B cell (primary cell): ENCODE results near the gene CHN1.

Experiments
- EZH2 ChIP-seq: IDR thresholded peaks from 2 replicates; pipeline ENCODE4 v1.6.1; 2012; ENCODE audit warnings: borderline replicate concordance, low read depth, mild to moderate bottlenecking, moderate library complexity, low read length; ENCODE audit not compliant: insufficient read depth, poor library complexity, severe bottlenecking
- TF ChIP-seq, protein P1 (sequence below): fragments of 200-600 bp; IDR thresholded peaks from one replicate; pipeline ENCODE4 v1.8.0; 2022; ENCODE audit warnings: antibody characterized with exemption, mild to moderate bottlenecking

DNA sequence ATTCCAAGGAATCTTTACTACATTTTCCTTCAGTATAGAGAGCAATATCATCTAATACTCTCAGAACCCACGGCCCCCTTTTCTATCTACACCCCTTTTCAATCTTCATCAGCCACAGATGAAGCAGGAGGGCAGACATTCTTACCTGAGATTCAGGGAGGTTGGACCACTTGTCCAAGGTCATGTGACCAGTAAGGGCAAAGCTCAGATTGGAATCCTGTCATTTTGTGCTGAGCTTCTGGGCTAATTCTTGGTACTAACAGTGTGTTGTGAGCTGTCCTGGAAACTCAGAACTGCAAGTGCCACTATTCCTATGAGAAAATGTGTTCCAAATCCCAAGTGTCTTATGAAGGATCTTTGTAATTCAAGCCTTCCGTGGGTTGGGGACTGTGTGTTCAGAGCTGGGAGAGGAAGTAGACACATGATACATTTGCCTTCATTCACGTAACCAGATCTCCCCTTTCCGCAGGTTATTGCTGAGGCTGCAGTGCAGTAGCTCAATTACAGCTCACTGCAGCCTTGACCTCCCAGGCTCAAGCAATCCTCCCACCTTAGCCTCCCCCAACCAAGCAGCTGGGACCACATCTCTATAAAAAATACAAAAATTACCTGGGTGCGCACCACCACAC, 244.2 kb downstream of the CHN1 start:
- TF ChIP-seq, protein P1, sequence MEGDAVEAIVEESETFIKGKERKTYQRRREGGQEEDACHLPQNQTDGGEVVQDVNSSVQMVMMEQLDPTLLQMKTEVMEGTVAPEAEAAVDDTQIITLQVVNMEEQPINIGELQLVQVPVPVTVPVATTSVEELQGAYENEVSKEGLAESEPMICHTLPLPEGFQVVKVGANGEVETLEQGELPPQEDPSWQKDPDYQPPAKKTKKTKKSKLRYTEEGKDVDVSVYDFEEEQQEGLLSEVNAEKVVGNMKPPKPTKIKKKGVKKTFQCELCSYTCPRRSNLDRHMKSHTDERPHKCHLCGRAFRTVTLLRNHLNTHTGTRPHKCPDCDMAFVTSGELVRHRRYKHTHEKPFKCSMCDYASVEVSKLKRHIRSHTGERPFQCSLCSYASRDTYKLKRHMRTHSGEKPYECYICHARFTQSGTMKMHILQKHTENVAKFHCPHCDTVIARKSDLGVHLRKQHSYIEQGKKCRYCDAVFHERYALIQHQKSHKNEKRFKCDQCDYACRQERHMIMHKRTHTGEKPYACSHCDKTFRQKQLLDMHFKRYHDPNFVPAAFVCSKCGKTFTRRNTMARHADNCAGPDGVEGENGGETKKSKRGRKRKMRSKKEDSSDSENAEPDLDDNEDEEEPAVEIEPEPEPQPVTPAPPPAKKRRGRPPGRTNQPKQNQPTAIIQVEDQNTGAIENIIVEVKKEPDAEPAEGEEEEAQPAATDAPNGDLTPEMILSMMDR, result no peak
- no peak for TF ChIP-seq EZH2
